Activated CD4-positive, alpha-beta T cell treated with anti-CD3 and anti-CD28 coated beads, Interleukin-2, amount 10 ng/mL, durations not matched to agents 7 days and 5 days (primary cell): ENCODE results near the gene TENT4B. TPM values are rescaled to one million over a fixed set of nuclear protein-coding genes. Genes with fewer than 3 reads are reported as not detected.

Experiments
- CTCF ChIA-PET: fragments of 350-600 bp; sonication (Branson Sonifier 250); formaldehyde crosslinking; loops from one replicate; lab custom pipeline; 2021; ENCODE audit warnings: antibody characterized with exemption; lab: Charles Lee
- POLR2A ChIA-PET: fragments of 350-600 bp; sonication (Branson Sonifier 250); formaldehyde crosslinking; loops from one replicate; lab custom pipeline; 2021; ENCODE audit warnings: antibody characterized with exemption; lab: Charles Lee
- DNase-seq: peaks from one replicate; pipeline ENCODE4 v3.0.0-alpha.2; 2020
- H3K27ac Mint-ChIP-seq: one replicate; pipeline ENCODE4 v1.8.0; 2021; ENCODE audit warnings: mild to moderate bottlenecking, moderate library complexity, mixed read lengths
- H3K27me3 Mint-ChIP-seq: one replicate; pipeline ENCODE4 v1.8.0; 2021; ENCODE audit warnings: mixed read lengths
- H3K36me3 Mint-ChIP-seq: one replicate; pipeline ENCODE4 v1.8.0; 2021; ENCODE audit warnings: low read depth, mixed read lengths
- H3K4me1 Mint-ChIP-seq: one replicate; pipeline ENCODE4 v1.8.0; 2021; ENCODE audit warnings: mixed read lengths
- H3K4me3 Mint-ChIP-seq: one replicate; pipeline ENCODE4 v1.8.0; 2021; ENCODE audit warnings: mild to moderate bottlenecking, moderate library complexity, mixed read lengths
- H3K9me3 Mint-ChIP-seq: one replicate; pipeline ENCODE4 v1.8.0; 2021; ENCODE audit warnings: mixed read lengths
- total RNA-seq, 2 experiments: library from RNA; stranded (reverse); gene quantifications; one replicate each; pipeline ENCODE4 v1.2.3, GENCODE V29; 2021

TENT4B gene
- total RNA-seq, 2 experiments from 2014 or later: 20.4 to 21.4 TPM

- Mint-ChIP-seq H3K4me1 (no peaks in the 10 kb centered on the region), H3K36me3 (no peaks in the 10 kb centered on the region), H3K27ac (no peak overlapping the region), H3K4me3 (no peak overlapping the region), H3K9me3 (no peaks in the 10 kb centered on the region), H3K27me3 (no peaks in the 10 kb centered on the region)
- POLR2A ChIA-PET: no interaction called here
- DNase-seq: no peak
- CTCF ChIA-PET: no interaction called here
These were observed 15.8 kb upstream of the TENT4B start for GRCh38 chr16:50137268-50137667.

- Mint-ChIP-seq H3K9me3 (no peaks in the 10 kb centered on the region), H3K4me3 (no peak overlapping the region), H3K27me3 (no peaks in the 10 kb centered on the region), H3K4me1 (no peaks in the 10 kb centered on the region), H3K27ac (no peak overlapping the region), H3K36me3 (no peaks in the 10 kb centered on the region)
- DNase-seq: no peak
- ChIA-PET POLR2A (no interaction called here), CTCF (interaction anchor here (0.7 to 1.2 kb wide), 2 partner anchors 71 to 265 kb away, joined by 3 to 4 read pairs; no protein-coding TSS in a partner anchor)
These were observed 13.5 kb upstream of the TENT4B start for GRCh38 chr16:50139580-50139979.

GRCh38 chr16:50144211-50144610, 8.9 kb upstream of the TENT4B start:
- Mint-ChIP-seq H3K36me3 (no peaks in the 10 kb centered on the region), H3K4me3 (no peak overlapping the region), H3K27ac (no peak overlapping the region), H3K4me1 (no peaks in the 10 kb centered on the region), H3K9me3 (no peaks in the 10 kb centered on the region), H3K27me3 (no peaks in the 10 kb centered on the region)
- no peak for DNase-seq
- CTCF ChIA-PET: no interaction called here
- POLR2A ChIA-PET: no interaction called here

- peaks cover 9% of the 10 kb centered on the region for H3K4me1 Mint-ChIP-seq
- no peak overlapping the region for H3K27ac Mint-ChIP-seq
- no peaks in the 10 kb centered on the region for H3K27me3 Mint-ChIP-seq
- no peak for DNase-seq
- no peaks in the 10 kb centered on the region for H3K36me3 Mint-ChIP-seq
- ChIA-PET POLR2A (interaction anchor here (0.6 kb wide), 1 partner anchor 50 kb away, joined by 15 read pairs; no protein-coding TSS in a partner anchor), CTCF (interaction anchor here (0.7 to 1.1 kb wide), 3 partner anchors 26 to 299 kb away, joined by 3 to 5 read pairs (median 3); no protein-coding TSS in a partner anchor)
- no peaks in the 10 kb centered on the region for H3K9me3 Mint-ChIP-seq
- no peak overlapping the region for H3K4me3 Mint-ChIP-seq
These were observed 6.3 kb upstream of the TENT4B start for GRCh38 chr16:50146479-50147435.

GRCh38 chr16:50151322-50151721, 1.8 kb upstream of the TENT4B start:
- Mint-ChIP-seq H3K36me3 (peaks cover 14% of the 10 kb centered on the region), H3K27me3 (no peaks in the 10 kb centered on the region), H3K4me1 (peaks cover 33% of the 10 kb centered on the region), H3K9me3 (no peaks in the 10 kb centered on the region), H3K27ac (peak overlapping the region; percentile 99), H3K4me3 (no peak overlapping the region)
- ChIA-PET CTCF (interaction anchor here (0.6 to 1.0 kb wide), 5 partner anchors 8 to 151 kb away, joined by 3 to 4 read pairs (median 3); partner anchors contain the start of gene CNEP1R1), POLR2A (interaction anchor here (0.9 kb wide), 1 partner anchor 19 kb away, joined by 4 read pairs; no protein-coding TSS in a partner anchor)
- no peak for DNase-seq

GRCh38 chr16:50151756-50152155, 1.4 kb upstream of the TENT4B start:
- H3K27me3 Mint-ChIP-seq: no peaks in the 10 kb centered on the region
- H3K36me3 Mint-ChIP-seq: peaks cover 16% of the 10 kb centered on the region
- no peaks in the 10 kb centered on the region for H3K9me3 Mint-ChIP-seq
- ChIA-PET POLR2A (interaction anchor here (0.6 to 0.9 kb wide), 2 partner anchors 16 to 18 kb away, joined by 3 to 4 read pairs; no protein-coding TSS in a partner anchor), CTCF (interaction anchor here (0.6 to 1.0 kb wide), 5 partner anchors 9 to 150 kb away, joined by 3 to 4 read pairs (median 3); partner anchors contain the start of gene CNEP1R1)
- H3K4me1 Mint-ChIP-seq: peaks cover 37% of the 10 kb centered on the region
- peak overlapping the region; percentile 90 for H3K4me3 Mint-ChIP-seq
- peak; percentile 14 for DNase-seq
- peak overlapping the region; percentile 99 for H3K27ac Mint-ChIP-seq

GRCh38 chr16:50152351-50152806, 727 bp upstream of the TENT4B start:
- peak; percentile 83 for DNase-seq
- ChIA-PET POLR2A (interaction anchor here (0.6 to 0.9 kb wide), 2 partner anchors 15 to 18 kb away, joined by 3 to 4 read pairs; no protein-coding TSS in a partner anchor), CTCF (interaction anchor here (1.0 kb wide), 1 partner anchor 127 kb away, joined by 3 read pairs; the partner anchor contains the start of gene CNEP1R1)
- Mint-ChIP-seq H3K36me3 (peaks cover 19% of the 10 kb centered on the region), H3K4me1 (peaks cover 42% of the 10 kb centered on the region), H3K27me3 (no peaks in the 10 kb centered on the region), H3K27ac (peak overlapping the region; percentile 99), H3K9me3 (no peaks in the 10 kb centered on the region), H3K4me3 (peak overlapping the region; percentile 90)

GRCh38 chr16:50153596-50154419, 702 bp downstream of the TENT4B start:
- H3K27ac Mint-ChIP-seq: peak overlapping the region; percentile 82
- no peaks in the 10 kb centered on the region for H3K27me3 Mint-ChIP-seq
- no peaks in the 10 kb centered on the region for H3K9me3 Mint-ChIP-seq
- POLR2A ChIA-PET: no interaction called here
- DNase-seq: peak; percentile 46
- peaks cover 23% of the 10 kb centered on the region for H3K36me3 Mint-ChIP-seq
- CTCF ChIA-PET: no interaction called here
- H3K4me3 Mint-ChIP-seq: peak overlapping the region; percentile 86
- H3K4me1 Mint-ChIP-seq: peaks cover 50% of the 10 kb centered on the region

GRCh38 chr16:50154420-50154950, 1.4 kb downstream of the TENT4B start:
- no peaks in the 10 kb centered on the region for H3K27me3 Mint-ChIP-seq
- H3K27ac Mint-ChIP-seq: peak overlapping the region; percentile 80
- no peaks in the 10 kb centered on the region for H3K9me3 Mint-ChIP-seq
- no peak for DNase-seq
- H3K36me3 Mint-ChIP-seq: peaks cover 24% of the 10 kb centered on the region
- H3K4me1 Mint-ChIP-seq: peaks cover 53% of the 10 kb centered on the region
- peak overlapping the region; percentile 86 for H3K4me3 Mint-ChIP-seq
- POLR2A ChIA-PET: no interaction called here
- CTCF ChIA-PET: interaction anchor here (1.2 to 1.6 kb wide), 3 partner anchors 17 to 56 kb away, joined by 5 to 7 read pairs (median 5); no protein-coding TSS in a partner anchor

GRCh38 chr16:50155925-50156324, 2.8 kb downstream of the TENT4B start:
- Mint-ChIP-seq H3K4me3 (peak overlapping the region; percentile 86), H3K4me1 (peaks cover 67% of the 10 kb centered on the region), H3K36me3 (peaks cover 32% of the 10 kb centered on the region), H3K27me3 (no peaks in the 10 kb centered on the region), H3K27ac (peak overlapping the region; percentile 80), H3K9me3 (no peaks in the 10 kb centered on the region)
- DNase-seq: no peak
- POLR2A ChIA-PET: interaction anchor here (0.6 to 0.9 kb wide), 2 partner anchors 131 to 542 kb away, joined by 4 read pairs; partner anchors contain the start of gene CNEP1R1
- CTCF ChIA-PET: interaction anchor here (0.7 to 1.9 kb wide), 10 partner anchors 9 to 523 kb away, joined by 3 to 7 read pairs (median 4); no protein-coding TSS in a partner anchor

GRCh38 chr16:50156590-50156989, 3.5 kb downstream of the TENT4B start:
- Mint-ChIP-seq H3K36me3 (peaks cover 32% of the 10 kb centered on the region), H3K9me3 (no peaks in the 10 kb centered on the region), H3K4me3 (peak overlapping the region; percentile 86), H3K4me1 (peaks cover 64% of the 10 kb centered on the region), H3K27ac (peak overlapping the region; percentile 68), H3K27me3 (no peaks in the 10 kb centered on the region)
- POLR2A ChIA-PET: no interaction called here
- no peak for DNase-seq
- CTCF ChIA-PET: interaction anchor here (1.1 to 1.9 kb wide), 5 partner anchors 14 to 522 kb away, joined by 3 to 6 read pairs (median 3); no protein-coding TSS in a partner anchor
